ENCODE data around the gene FMN2. TPM values are rescaled to one million over a fixed set of nuclear protein-coding genes. Genes with fewer than 3 reads are reported as not detected.
"Not testable (repeated sequence)": the region's sequence is repeated elsewhere in the genome, so short reads cannot be mapped to it uniquely, and the experiment has no call there.

Gene FMN2
- total RNA-seq, 4 donors from 2014 or later, result 3.6 to 35.5 (median 5.6) TPM

GRCh38 chr1:240271081-240271480 lies 179.4 kb downstream of the FMN2 start:
- DNase-seq, result no peak
- H3K27ac ChIP-seq, result no peak overlapping the region
- no peaks in the 10 kb centered on the region for H3K27me3 ChIP-seq
- 70 to 75% methylated on average over 2 of the region's 2 CpGs for WGBS, 2 donors (ENCODE audit: low coverage in 1 of 2)
- intact Hi-C loops (cut with DNase I; ENCODE audit: low total_unique reads), result no loop called here
- in situ Hi-C loops (cut with MboI; ENCODE audit: low pct_ligation_motif_present in 1 of 4, low pct_unique_long_range_greater_than_20kb in 1 of 4, low sequenced_read_pairs in 3 of 4), result no loop called here
- no peak overlapping the region for H3K4me3 ChIP-seq
- TF ChIP-seq POLR2A (IDR thresholded peaks at IDR 0.05) (no peak), EP300 (IDR thresholded peaks at IDR 0.05; ENCODE audit: low read depth) (no peak), CTCF (IDR thresholded peaks at IDR 0.05) (no peak), POLR2AphosphoS5 (IDR thresholded peaks at IDR 0.05) (no peak)
- H3K9me3 ChIP-seq, result peaks cover 2 to 12% of the 10 kb centered on the region in 2 donors
- H3K4me1 ChIP-seq, result no peaks in the 10 kb centered on the region
- H3K36me3 ChIP-seq, result no peaks in the 10 kb centered on the region

GRCh38 chr1:240274569-240274968 lies 182.9 kb downstream of the FMN2 start:
- 84 to 86% methylated on average over 5 of the region's 5 CpGs for WGBS, 2 donors (ENCODE audit: low coverage in 1 of 2)
- Histone ChIP-seq H3K4me1 (peaks cover 0 to 3% (median 0%) of the 10 kb centered on the region in 4 donors), H3K4me3 (no peak overlapping the region), H3K36me3 (no peaks in the 10 kb centered on the region), H3K27ac (no peak overlapping the region), H3K9me3 (peaks cover 0 to 3% of the 10 kb centered on the region in 2 donors), H3K27me3 (no peaks in the 10 kb centered on the region)
- TF ChIP-seq CTCF (IDR thresholded peaks at IDR 0.05), result no peak
- no peak for TF ChIP-seq POLR2A (IDR thresholded peaks at IDR 0.05)
- TF ChIP-seq EP300 (IDR thresholded peaks at IDR 0.05; ENCODE audit: low read depth), result no peak
- TF ChIP-seq POLR2AphosphoS5 (IDR thresholded peaks at IDR 0.05), result no peak
- intact Hi-C loops (cut with DNase I; ENCODE audit: low total_unique reads) (no loop called here), in situ Hi-C loops (cut with MboI; ENCODE audit: low pct_ligation_motif_present in 1 of 4, low pct_unique_long_range_greater_than_20kb in 1 of 4, low sequenced_read_pairs in 3 of 4) (no loop called here)
- DNase-seq, result no peak

- H3K36me3 ChIP-seq; H3K4me1 ChIP-seq; H3K9me3 ChIP-seq; in situ Hi-C loops (cut with MboI; ENCODE audit: low pct_ligation_motif_present in 1 of 4, low pct_unique_long_range_greater_than_20kb in 1 of 4, low sequenced_read_pairs in 3 of 4); H3K4me3 ChIP-seq; H3K27ac ChIP-seq; H3K27me3 ChIP-seq; intact Hi-C loops (cut with DNase I; ENCODE audit: low total_unique reads); DNase-seq: not testable (repeated sequence)
Measured at GRCh38 chr1:240275219-240275618, 183.5 kb downstream of the FMN2 start.

GRCh38 chr1:240278082-240278481 lies 186.4 kb downstream of the FMN2 start:
- H3K9me3 ChIP-seq, result no peaks in the 10 kb centered on the region
- TF ChIP-seq CTCF (IDR thresholded peaks at IDR 0.05) (no peak), EP300 (IDR thresholded peaks at IDR 0.05; ENCODE audit: low read depth) (no peak), POLR2A (IDR thresholded peaks at IDR 0.05) (no peak)
- intact Hi-C loops (cut with DNase I; ENCODE audit: low total_unique reads) (no loop called here), in situ Hi-C loops (cut with MboI; ENCODE audit: low pct_ligation_motif_present in 1 of 4, low pct_unique_long_range_greater_than_20kb in 1 of 4, low sequenced_read_pairs in 3 of 4) (no loop called here)
- 68 to 78% methylated on average over 5 to 6 of the region's 6 CpGs for WGBS, 2 donors (ENCODE audit: low coverage in 1 of 2)
- H3K4me3 ChIP-seq, result no peak overlapping the region
- H3K4me1 ChIP-seq, result peaks cover 0 to 35% (median 10%) of the 10 kb centered on the region in 4 donors
- no peak overlapping the region for H3K27ac ChIP-seq
- no peak for DNase-seq
- no peaks in the 10 kb centered on the region for H3K36me3 ChIP-seq
- no peaks in the 10 kb centered on the region for H3K27me3 ChIP-seq

- Histone ChIP-seq H3K27me3 (no peaks in the 10 kb centered on the region), H3K36me3 (no peaks in the 10 kb centered on the region), H3K9me3 (no peaks in the 10 kb centered on the region), H3K4me3 (no peak overlapping the region), H3K27ac (peak overlapping the region; percentile 52 to 69 (median 56)), H3K4me1 (peaks cover 0 to 39% (median 10%) of the 10 kb centered on the region in 4 donors)
- in situ Hi-C loops (cut with MboI; ENCODE audit: low pct_ligation_motif_present in 1 of 4, low pct_unique_long_range_greater_than_20kb in 1 of 4, low sequenced_read_pairs in 3 of 4), result no loop called here
- intact Hi-C loops (cut with DNase I; ENCODE audit: low total_unique reads), result no loop called here
- peak; percentile 19 for DNase-seq
- WGBS, 2 donors (ENCODE audit: low coverage in 1 of 2), result 34% methylated on average over 11 of the region's 11 CpGs
- TF ChIP-seq CTCF (IDR thresholded peaks at IDR 0.05) (no peak), EP300 (IDR thresholded peaks at IDR 0.05; ENCODE audit: low read depth) (no peak), POLR2AphosphoS5 (IDR thresholded peaks at IDR 0.05) (no peak), POLR2A (IDR thresholded peaks at IDR 0.05) (no peak)
Measured at GRCh38 chr1:240280560-240281322, 189.1 kb downstream of the FMN2 start.
